Neural cell (in vitro differentiated cells): ENCODE results near the gene GMPR. TPM values are rescaled to one million over a fixed set of nuclear protein-coding genes. Genes with fewer than 3 reads are reported as not detected.
A peak's percentile ranks its signal among the peaks of the same experiment; 100 is the strongest.

ENCODE experiments used
- H2AFZ ChIP-seq: fragments of 200-600, 300-800 bp; sonication (generic), shearing (Covaris generic); 2 replicates; pipeline ENCODE4 v1.6.0; 2014; ENCODE audit warnings: low read depth, mild to moderate bottlenecking, antibody characterized with exemption, low read length, moderate library complexity
- H3F3A ChIP-seq: fragments of 200-600 bp; shearing (Covaris generic); 2 replicates; pipeline ENCODE4 v1.6.1; 2016; ENCODE audit warnings: mild to moderate bottlenecking, moderate library complexity, mixed read lengths, antibody characterized with exemption, low read length; ENCODE audit not compliant: insufficient read depth, poor library complexity, severe bottlenecking
- H3K27ac ChIP-seq: fragments of 200-600, 300-800 bp; sonication (generic), shearing (Covaris generic); 2 replicates; pipeline ENCODE4 v1.5.1; 2014; ENCODE audit warnings: mild to moderate bottlenecking, low read length, moderate library complexity
- H3K27me3 ChIP-seq: fragments of 300-800, 200-600 bp; sonication (generic), shearing (Covaris generic); 2 replicates; pipeline ENCODE4 v1.6.0; 2014; ENCODE audit warnings: mild to moderate bottlenecking, low read depth, low read length, moderate library complexity; ENCODE audit not compliant: insufficient read depth
- H3K36me3 ChIP-seq: fragments of 300-800, 200-600 bp; sonication (generic), shearing (Covaris generic); 2 replicates; pipeline ENCODE4 v1.5.1; 2014; ENCODE audit warnings: mild to moderate bottlenecking, antibody characterized with exemption, low read length, moderate library complexity; ENCODE audit not compliant: insufficient read depth
- H3K4me2 ChIP-seq: fragments of 300-800, 200-600 bp; sonication (generic), shearing (Covaris generic); 2 replicates; pipeline ENCODE4 v1.6.0; 2014; ENCODE audit warnings: mild to moderate bottlenecking, low read length
- H3K4me3 ChIP-seq: fragments of 300-800, 200-600 bp; sonication (generic), shearing (Covaris generic); 2 replicates; pipeline ENCODE4 v1.5.1; 2014; ENCODE audit warnings: mild to moderate bottlenecking, low read length, moderate library complexity
- H3K79me2 ChIP-seq: fragments of 200-600 bp; shearing (Covaris generic); replicated peaks from 2 replicates; pipeline ENCODE4 v1.6.0; 2014; ENCODE audit warnings: mild to moderate bottlenecking, low read length, moderate library complexity; ENCODE audit not compliant: insufficient read depth
- H3K9ac ChIP-seq: fragments of 300-800, 200-600 bp; sonication (generic), shearing (Covaris generic); 2 replicates; pipeline ENCODE4 v1.6.1; 2016; ENCODE audit warnings: mild to moderate bottlenecking, low read length, mixed read lengths
- H3K9me2 ChIP-seq: fragments of 200-600 bp; shearing (Covaris generic); 2 replicates; pipeline ENCODE4 v1.6.1; 2016; ENCODE audit warnings: mild to moderate bottlenecking, low read length, mixed read lengths; ENCODE audit not compliant: insufficient read depth
- H3K9me3 ChIP-seq: fragments of 200-600, 300-800 bp; sonication (generic), shearing (Covaris generic); 2 replicates; pipeline ENCODE4 v1.6.1; 2016; ENCODE audit warnings: mild to moderate bottlenecking, mixed run types, low read length, moderate library complexity, mixed read lengths
- H4K20me1 ChIP-seq: fragments of 200-600 bp; shearing (Covaris generic); 2 replicates; pipeline ENCODE4 v1.6.1; 2016; ENCODE audit warnings: mild to moderate bottlenecking, mixed run types; ENCODE audit not compliant: insufficient read depth
- CTCF ChIP-seq: fragments of 450-650 bp; IDR thresholded peaks from 2 replicates; pipeline ENCODE4 v1.5.1; 2014; ENCODE audit warnings: antibody characterized with exemption, mild to moderate bottlenecking, moderate library complexity; ENCODE audit not compliant: poor library complexity, severe bottlenecking
- EP300 ChIP-seq: fragments of 450-650 bp; conservative IDR thresholded peaks from 2 replicates; pipeline ENCODE4 v1.6.1; 2014; ENCODE audit warnings: antibody characterized with exemption, mild to moderate bottlenecking, moderate library complexity; ENCODE audit not compliant: poor library complexity, severe bottlenecking
- EZH2 ChIP-seq: fragments of 200-600, 300-800 bp; shearing (Covaris generic), sonication (generic); IDR thresholded peaks from 2 replicates; pipeline ENCODE4 v1.6.1; 2014; ENCODE audit warnings: antibody characterized with exemption, low read length, borderline replicate concordance, mild to moderate bottlenecking; ENCODE audit not compliant: insufficient read depth, poor library complexity, severe bottlenecking
- MXI1 ChIP-seq: fragments of 450-650 bp; conservative IDR thresholded peaks from 2 replicates; pipeline ENCODE4 v1.6.1; 2014; ENCODE audit warnings: antibody characterized with exemption, mild to moderate bottlenecking; ENCODE audit not compliant: poor library complexity, severe bottlenecking
- POLR2AphosphoS5 ChIP-seq: IDR thresholded peaks from 2 replicates; pipeline ENCODE4 v1.6.1; 2012
- RAD21 ChIP-seq: fragments of 450-650 bp; conservative IDR thresholded peaks from 2 replicates; pipeline ENCODE4 v1.6.1; 2014; ENCODE audit warnings: antibody characterized with exemption, mild to moderate bottlenecking, moderate library complexity
- REST ChIP-seq: IDR thresholded peaks from 2 replicates; pipeline ENCODE4 v1.6.1; 2012; ENCODE audit warnings: borderline replicate concordance
- SMC3 ChIP-seq: fragments of 450-650 bp; conservative IDR thresholded peaks from 2 replicates; pipeline ENCODE4 v1.6.1; 2014; ENCODE audit warnings: antibody characterized with exemption, mild to moderate bottlenecking, moderate library complexity; ENCODE audit not compliant: poor library complexity
- TAF1 ChIP-seq: IDR thresholded peaks from 2 replicates; pipeline ENCODE4 v1.6.1; 2012; ENCODE audit warnings: low read depth
- polyA plus RNA-seq: library from polyadenylated mRNA; depleted of rRNA; stranded (reverse); fragments of >200 nt; gene quantifications from 2 replicates; pipeline ENCODE4 v1.2.3, GENCODE V29; 2014

The GMPR gene
- polyA plus RNA-seq, 1 donor from 2014 or later = not detected

GRCh38 chr6:16329233-16329632, 90.8 kb downstream of the GMPR start:
- H4K20me1 ChIP-seq = no peaks in the 10 kb centered on the region
- TF ChIP-seq TAF1 = no peak
- TF ChIP-seq REST = no peak
- no peak for TF ChIP-seq EP300
- TF ChIP-seq MXI1 = no peak
- TF ChIP-seq RAD21 = no peak
- no peak for TF ChIP-seq POLR2AphosphoS5
- TF ChIP-seq SMC3 = no peak
- no peak for TF ChIP-seq EZH2
- no peak for TF ChIP-seq CTCF

GRCh38 chr6:16331384-16332174, 93.2 kb downstream of the GMPR start:
- H4K20me1 ChIP-seq = no peaks in the 10 kb centered on the region
- H3F3A ChIP-seq = no peaks in the 10 kb centered on the region

More at GRCh38 chr6:16329233-16329632, 90.8 kb downstream of the GMPR start:
- Histone ChIP-seq H3K27me3 (no peaks in the 10 kb centered on the region), H3K9ac (no peak overlapping the region), H3K27ac (no peak overlapping the region), H3F3A (no peaks in the 10 kb centered on the region), H3K4me3 (no peak overlapping the region), H3K79me2 (no peaks in the 10 kb centered on the region), H3K9me3 (peaks cover 3% of the 10 kb centered on the region), H3K36me3 (peaks cover 9% of the 10 kb centered on the region), H2AFZ (no peak overlapping the region), H3K9me2 (no peaks in the 10 kb centered on the region), H3K4me2 (no peak overlapping the region)

More at GRCh38 chr6:16331384-16332174, 93.2 kb downstream of the GMPR start:
- Histone ChIP-seq H3K9ac (peak overlapping the region; percentile 60), H3K79me2 (no peaks in the 10 kb centered on the region), H3K4me2 (peak overlapping the region; percentile 42), H3K4me3 (peak overlapping the region; percentile 52), H3K36me3 (no peaks in the 10 kb centered on the region), H3K9me3 (no peaks in the 10 kb centered on the region), H2AFZ (no peak overlapping the region), H3K27me3 (no peaks in the 10 kb centered on the region), H3K9me2 (no peaks in the 10 kb centered on the region), H3K27ac (peak overlapping the region; percentile 86)
- peak; percentile 88 for TF ChIP-seq CTCF
- peak; percentile 9 for TF ChIP-seq POLR2AphosphoS5
- peak; percentile 67 for TF ChIP-seq RAD21
- peak; percentile 74 for TF ChIP-seq SMC3
- no peak for TF ChIP-seq MXI1
- peak; percentile 90 for TF ChIP-seq REST
